HUES64 (cell line): ENCODE results near the gene VPS16.
"Not testable (repeated sequence)": the region's sequence is repeated elsewhere in the genome, so short reads cannot be mapped to it uniquely, and the experiment has no call there.

ENCODE experiments used
- H3K27ac ChIP-seq: 2 replicates; pipeline ENCODE4 v1.7.0; 2013; ENCODE audit warnings: low read depth, low read length, inconsistent platforms
- H3K27me3 ChIP-seq: 2 replicates; pipeline ENCODE4 v1.6.1; 2013; ENCODE audit warnings: mild to moderate bottlenecking, low read length; ENCODE audit not compliant: insufficient read depth
- H3K36me3 ChIP-seq: 2 replicates; pipeline ENCODE4 v1.6.1; 2013; ENCODE audit warnings: mild to moderate bottlenecking, low read length; ENCODE audit not compliant: insufficient read depth
- H3K4me1 ChIP-seq: 2 replicates; pipeline ENCODE4 v1.6.1; 2013; ENCODE audit warnings: mild to moderate bottlenecking, low read length, moderate library complexity; ENCODE audit not compliant: insufficient read depth
- H3K4me3 ChIP-seq: 2 replicates; pipeline ENCODE4 v1.5.1; 2013; ENCODE audit warnings: mild to moderate bottlenecking, low read length, moderate library complexity
- H3K9ac ChIP-seq: 2 replicates; pipeline ENCODE4 v1.6.1; 2013; ENCODE audit warnings: mild to moderate bottlenecking, low read depth, low read length
- H3K9me3 ChIP-seq: 2 replicates; pipeline ENCODE4 v1.6.1; 2013; ENCODE audit warnings: low read depth, low read length; ENCODE audit not compliant: insufficient read depth
- whole genome bisulfite sequencing: fragments of 150-250, 120-280 bp; methylation state at CpG from one replicate; pipeline ENCODE4 v1.1.7; 2013; ENCODE audit warnings: missing lambda C conversion rate; 5-methylcytosine and 5-hydroxymethylcytosine counted together

Gene VPS16

DNA sequence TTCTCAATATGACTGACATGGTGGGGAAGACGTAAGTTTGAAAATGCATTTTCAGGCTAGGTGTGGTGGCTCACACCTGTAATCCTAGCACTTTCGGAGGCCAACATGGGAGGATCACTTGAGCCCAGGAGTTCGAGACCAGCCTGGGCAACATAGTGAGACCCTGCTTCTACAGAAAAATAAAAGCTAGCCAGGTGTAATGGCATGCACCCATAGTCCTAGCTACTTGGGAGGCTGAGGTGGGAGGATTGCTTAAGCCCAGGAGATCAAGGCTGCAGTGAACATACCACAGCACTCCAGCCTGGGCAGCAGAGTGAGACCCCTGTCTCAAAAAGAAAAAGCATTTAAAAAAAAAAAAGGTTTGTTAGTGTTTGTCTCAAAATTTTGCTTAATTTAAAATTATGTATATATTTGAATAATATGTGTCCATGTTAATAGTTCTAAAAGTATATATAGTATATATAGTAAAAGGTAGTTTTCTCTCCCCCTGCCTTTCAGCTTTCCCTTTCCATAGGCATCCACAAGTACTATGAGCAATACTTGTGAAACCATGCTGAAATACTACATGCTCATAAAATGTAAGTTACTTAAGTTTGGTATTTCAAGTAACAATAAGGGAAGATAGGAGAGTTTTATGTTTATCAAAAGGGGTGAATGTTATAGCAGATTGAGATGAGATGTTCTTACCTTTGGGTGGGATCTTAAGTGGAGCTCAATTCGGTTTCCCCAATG is 47.8 kb downstream of the VPS16 start:
- no peaks in the 10 kb centered on the region for H3K9me3 ChIP-seq
- no peak overlapping the region for H3K9ac ChIP-seq
- WGBS, result 98% methylated on average over 3 of the region's 4 CpGs
- no peak overlapping the region for H3K4me3 ChIP-seq
- H3K36me3 ChIP-seq, result no peaks in the 10 kb centered on the region
- H3K27ac ChIP-seq, result no peak overlapping the region
- no peaks in the 10 kb centered on the region for H3K27me3 ChIP-seq
- no peaks in the 10 kb centered on the region for H3K4me1 ChIP-seq

DNA sequence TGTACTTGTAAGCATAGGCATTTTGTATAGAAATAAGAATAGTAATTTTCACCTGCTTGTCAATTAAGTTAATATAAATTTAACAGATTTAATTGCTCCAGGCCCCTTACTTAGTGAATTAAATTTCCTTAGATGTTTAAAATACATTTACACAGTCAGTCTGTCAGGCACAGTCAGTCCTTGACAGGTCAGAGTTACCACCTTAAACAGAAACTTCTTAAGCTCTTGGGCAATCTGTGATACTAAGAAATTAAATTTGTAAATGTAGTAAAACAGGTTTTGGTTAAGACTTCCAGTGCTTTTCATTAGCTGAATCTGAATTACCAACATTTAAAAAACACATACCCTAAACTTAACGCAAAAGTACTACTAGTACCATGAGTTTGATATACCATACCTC is 48.7 kb downstream of the VPS16 start:
- no peak overlapping the region for H3K4me3 ChIP-seq
- no peaks in the 10 kb centered on the region for H3K27me3 ChIP-seq
- H3K36me3 ChIP-seq, result no peaks in the 10 kb centered on the region
- no peak overlapping the region for H3K9ac ChIP-seq
- H3K4me1 ChIP-seq, result no peaks in the 10 kb centered on the region
- H3K9me3 ChIP-seq, result no peaks in the 10 kb centered on the region
- no peak overlapping the region for H3K27ac ChIP-seq
- WGBS, result 91% methylated on average over 1 of the region's 1 CpG

DNA sequence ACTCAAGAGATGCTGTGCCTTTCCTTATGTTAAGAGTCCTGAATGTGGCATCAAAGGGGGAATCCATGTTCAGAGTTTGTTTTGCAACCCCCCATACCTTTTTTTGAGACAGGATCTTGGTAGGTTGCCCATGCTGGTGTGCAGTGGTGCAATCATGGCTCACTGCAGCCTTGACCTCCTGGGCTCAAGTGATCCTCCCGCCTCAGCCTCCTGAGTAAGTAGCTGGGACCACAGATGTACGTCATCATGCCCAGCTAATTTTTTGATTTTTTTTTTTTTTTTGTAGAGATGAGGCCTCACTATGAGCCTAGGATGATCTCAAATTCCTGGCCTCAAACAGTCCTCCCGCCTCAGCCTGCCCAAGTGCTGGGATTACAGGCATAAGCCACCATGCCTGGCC is 49.3 kb downstream of the VPS16 start:
- Histone ChIP-seq H3K9ac (no peak overlapping the region), H3K27me3 (no peaks in the 10 kb centered on the region), H3K27ac (no peak overlapping the region), H3K9me3 (no peaks in the 10 kb centered on the region), H3K4me3 (no peak overlapping the region), H3K36me3 (no peaks in the 10 kb centered on the region), H3K4me1 (no peaks in the 10 kb centered on the region)
- 89% methylated on average over 3 of the region's 3 CpGs for WGBS

DNA sequence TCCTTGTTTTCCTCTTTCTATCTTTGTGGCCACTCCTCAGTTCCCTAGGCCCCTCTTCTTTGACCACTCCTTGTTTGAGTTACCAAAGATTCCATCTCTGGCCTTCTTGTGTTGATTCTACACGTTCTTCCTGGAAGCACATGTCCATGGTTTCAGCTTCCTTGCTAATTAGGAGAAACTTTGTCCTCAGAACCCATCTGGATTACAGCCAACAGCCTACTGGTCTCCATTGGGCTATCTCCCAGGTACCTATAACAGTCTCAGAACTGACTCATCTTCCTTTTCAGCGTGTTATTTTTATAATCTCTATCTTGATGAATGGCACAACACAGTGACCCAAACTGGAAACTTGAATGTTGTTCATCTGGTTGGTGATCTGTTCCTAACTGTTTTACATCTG is 50.2 kb downstream of the VPS16 start:
- 85% methylated on average over 2 of the region's 2 CpGs for whole genome bisulfite sequencing
- Histone ChIP-seq H3K9me3 (no peaks in the 10 kb centered on the region), H3K4me3 (no peak overlapping the region), H3K27ac (no peak overlapping the region), H3K9ac (no peak overlapping the region), H3K4me1 (no peaks in the 10 kb centered on the region), H3K27me3 (no peaks in the 10 kb centered on the region), H3K36me3 (no peaks in the 10 kb centered on the region)

DNA sequence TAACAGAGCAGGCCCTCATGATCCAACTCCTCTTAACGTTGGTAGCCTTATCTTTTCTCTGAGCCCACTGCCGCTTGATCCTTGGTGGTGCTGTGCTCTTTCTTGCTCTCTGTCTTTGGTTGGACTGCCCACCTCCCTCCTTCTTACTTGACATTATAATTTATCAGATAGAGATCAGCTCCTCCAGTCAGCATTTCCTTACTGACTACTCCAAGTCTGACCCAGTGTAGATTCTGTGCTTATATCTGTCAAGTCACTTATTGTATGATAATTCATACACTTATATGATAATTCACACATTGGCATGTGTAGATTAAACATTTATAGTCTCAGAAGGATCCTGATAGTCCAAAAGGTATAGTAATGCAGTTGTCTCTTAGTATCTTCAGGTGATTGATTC is 50.8 kb downstream of the VPS16 start:
- Histone ChIP-seq H3K27me3 (no peaks in the 10 kb centered on the region), H3K4me1 (no peaks in the 10 kb centered on the region), H3K9ac (no peak overlapping the region), H3K4me3 (no peak overlapping the region), H3K9me3 (no peaks in the 10 kb centered on the region), H3K36me3 (no peaks in the 10 kb centered on the region), H3K27ac (no peak overlapping the region)
- WGBS, result 92% methylated on average over 2 of the region's 2 CpGs

DNA sequence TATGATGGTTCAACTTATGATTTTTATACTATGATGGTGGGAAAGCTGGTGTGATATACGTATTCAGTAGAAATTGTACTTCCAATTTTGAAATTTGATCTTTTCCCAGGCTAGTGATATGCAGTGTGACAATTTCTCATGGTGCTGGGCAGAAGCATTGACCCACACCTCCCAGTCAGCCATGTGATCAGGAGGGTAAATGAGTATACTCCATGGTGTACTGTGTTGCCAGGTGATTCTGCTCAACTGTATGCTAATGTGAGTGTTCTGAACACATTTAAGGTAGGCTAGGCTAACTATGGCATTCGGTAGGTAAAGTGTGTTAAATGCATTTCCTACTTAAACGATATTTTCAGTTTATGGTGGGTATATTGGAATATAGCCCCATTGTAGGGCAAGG is 51.8 kb downstream of the VPS16 start:
- Histone ChIP-seq H3K36me3 (no peaks in the 10 kb centered on the region), H3K4me1 (no peaks in the 10 kb centered on the region), H3K9ac (no peak overlapping the region), H3K9me3 (no peaks in the 10 kb centered on the region), H3K4me3 (no peak overlapping the region), H3K27me3 (no peaks in the 10 kb centered on the region), H3K27ac (no peak overlapping the region)
- 97% methylated on average over 3 of the region's 3 CpGs for WGBS

DNA sequence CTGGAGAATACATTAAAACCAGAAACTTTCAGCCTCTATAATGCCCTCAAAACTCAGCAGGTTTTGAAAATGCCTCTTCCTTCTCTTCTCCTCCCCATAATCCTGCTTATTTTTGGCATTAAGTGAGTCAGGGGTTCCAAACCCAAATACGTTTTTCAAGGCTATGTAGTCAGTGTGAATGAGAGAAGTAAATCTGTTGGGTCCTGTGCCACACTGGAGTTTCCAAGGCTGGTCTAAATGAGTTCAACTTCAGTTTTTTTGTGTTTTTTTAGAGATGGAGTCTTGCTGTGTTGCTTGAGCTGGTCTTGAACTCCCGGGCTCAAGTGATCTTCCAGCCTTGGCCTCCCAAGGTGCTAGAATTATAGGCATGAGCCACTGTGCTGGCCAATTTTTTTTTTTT is 53.7 kb downstream of the VPS16 start:
- no peaks in the 10 kb centered on the region for H3K9me3 ChIP-seq
- H3K36me3 ChIP-seq, result no peaks in the 10 kb centered on the region
- no peak overlapping the region for H3K27ac ChIP-seq
- H3K4me3 ChIP-seq, result no peak overlapping the region
- no peaks in the 10 kb centered on the region for H3K27me3 ChIP-seq
- WGBS, result 92% methylated on average over 2 of the region's 2 CpGs
- H3K4me1 ChIP-seq, result no peaks in the 10 kb centered on the region
- H3K9ac ChIP-seq, result no peak overlapping the region

DNA sequence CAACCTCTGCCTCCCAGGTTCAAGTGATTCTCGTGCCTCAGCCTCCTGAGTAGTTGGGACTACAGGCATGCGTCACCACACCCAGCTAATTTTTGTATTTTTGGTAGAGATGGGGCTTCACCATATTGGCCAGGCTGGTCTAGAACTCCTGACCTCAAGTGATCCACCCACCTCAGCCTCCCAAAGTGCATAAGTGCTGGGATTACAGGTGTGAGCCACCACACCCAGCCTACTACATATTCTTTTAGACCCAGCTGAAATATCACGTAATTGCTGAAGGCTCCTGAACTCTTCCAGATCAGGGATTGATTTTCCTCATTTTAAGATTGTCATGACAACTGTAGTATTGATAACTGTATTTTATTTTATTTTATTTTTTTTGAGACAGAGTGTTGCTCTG is 54.6 kb downstream of the VPS16 start:
- H3K36me3 ChIP-seq, H3K4me1 ChIP-seq: not testable (repeated sequence)
- 94% methylated on average over 3 of the region's 3 CpGs for WGBS

DNA sequence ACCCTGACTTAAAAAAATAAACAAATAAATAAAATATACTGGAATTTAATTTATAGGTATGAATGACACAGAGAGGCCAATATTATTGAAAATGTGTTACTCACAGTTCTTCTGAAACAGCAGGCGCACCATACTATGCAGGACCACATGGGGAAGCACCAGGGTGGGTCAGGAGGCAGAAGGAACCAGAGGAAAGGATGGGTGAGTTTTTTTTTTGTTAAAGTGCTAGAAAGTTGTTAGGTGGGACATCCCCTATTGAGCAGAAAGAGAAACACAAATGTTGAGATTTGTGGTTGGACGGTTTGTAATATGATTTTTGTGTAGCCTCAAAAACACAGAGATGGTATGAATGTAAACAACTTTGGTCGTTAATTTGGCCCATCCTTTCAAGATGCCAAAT is 58.7 kb downstream of the VPS16 start:
- no peaks in the 10 kb centered on the region for H3K4me1 ChIP-seq
- H3K9me3 ChIP-seq, result no peaks in the 10 kb centered on the region
- 97% methylated on average over 2 of the region's 3 CpGs for WGBS

More for the DNA sequence above, 54.6 kb downstream of the VPS16 start:
- H3K27me3 ChIP-seq, H3K27ac ChIP-seq, H3K9ac ChIP-seq, H3K9me3 ChIP-seq, H3K4me3 ChIP-seq: not testable (repeated sequence)

DNA sequence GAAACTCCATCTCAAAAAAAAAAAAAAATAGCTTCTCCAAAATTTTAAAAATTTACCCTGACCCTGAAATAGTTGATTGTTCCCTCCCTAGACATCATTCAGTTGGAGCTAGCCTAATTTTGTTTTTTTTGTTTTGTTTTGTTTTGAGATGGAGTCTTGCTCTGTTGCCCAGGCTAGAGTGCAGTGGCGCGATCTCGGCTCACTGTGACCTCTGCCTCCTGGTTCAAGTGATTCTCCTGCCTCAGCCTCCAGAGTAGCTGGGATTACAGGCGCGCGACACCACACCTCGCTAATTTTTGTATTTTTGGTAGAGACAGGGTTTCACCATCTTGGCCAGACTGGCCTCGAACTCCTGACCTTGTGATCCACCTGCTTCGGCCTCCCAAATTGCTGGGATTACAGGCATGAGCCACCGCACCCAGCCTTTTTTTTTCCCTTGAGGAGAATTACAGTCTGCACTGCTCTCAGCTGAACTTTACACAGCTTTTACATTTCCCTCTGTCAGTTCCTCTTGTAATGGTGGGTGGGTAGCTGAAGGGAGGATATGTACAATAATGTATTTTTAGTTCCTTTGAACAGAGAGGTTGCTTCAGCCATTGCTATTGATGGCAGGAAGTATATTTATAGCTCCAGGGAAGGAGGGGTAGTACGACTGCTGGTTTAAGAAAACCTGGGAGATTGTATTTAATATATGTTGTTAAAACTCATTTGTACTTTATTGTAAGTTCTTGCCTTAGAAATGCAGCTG is 60.5 kb downstream of the VPS16 start:
- WGBS, result 93% methylated on average over 11 of the region's 11 CpGs
- H3K36me3 ChIP-seq, result no peaks in the 10 kb centered on the region
- no peak overlapping the region for H3K27ac ChIP-seq
- H3K9ac ChIP-seq, result no peak overlapping the region
- no peaks in the 10 kb centered on the region for H3K4me1 ChIP-seq
- H3K9me3 ChIP-seq, result no peaks in the 10 kb centered on the region
- H3K27me3 ChIP-seq, result no peaks in the 10 kb centered on the region
- no peak overlapping the region for H3K4me3 ChIP-seq

More for the DNA sequence above, 58.7 kb downstream of the VPS16 start:
- H3K36me3 ChIP-seq, result no peaks in the 10 kb centered on the region
- H3K4me3 ChIP-seq, result no peak overlapping the region
- H3K27ac ChIP-seq, result no peak overlapping the region
- no peak overlapping the region for H3K9ac ChIP-seq
- no peaks in the 10 kb centered on the region for H3K27me3 ChIP-seq

DNA sequence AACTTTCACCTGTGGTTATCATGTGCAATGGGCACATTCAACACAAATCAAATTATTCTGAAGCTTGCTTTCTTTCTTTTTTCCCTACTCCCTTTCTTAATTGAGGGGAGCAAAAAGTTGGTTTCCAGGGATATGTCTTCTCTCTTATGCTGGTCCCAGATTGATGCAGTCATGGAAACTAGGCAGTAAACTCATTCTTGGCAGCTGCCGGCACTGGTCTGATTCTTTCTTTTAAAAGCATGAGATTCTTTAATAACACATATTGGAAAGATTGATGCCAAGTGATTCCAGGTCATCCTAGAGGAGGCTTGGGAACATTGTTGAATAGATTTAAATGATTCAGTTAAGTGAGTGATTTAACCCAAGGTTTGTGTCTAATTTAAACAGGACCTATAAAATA is 61.7 kb downstream of the VPS16 start:
- no peak overlapping the region for H3K9ac ChIP-seq
- no peaks in the 10 kb centered on the region for H3K27me3 ChIP-seq
- 40% methylated on average over 1 of the region's 1 CpG for WGBS
- H3K27ac ChIP-seq, result no peak overlapping the region
- H3K4me3 ChIP-seq, result no peak overlapping the region
- no peaks in the 10 kb centered on the region for H3K36me3 ChIP-seq
- H3K4me1 ChIP-seq, result no peaks in the 10 kb centered on the region
- H3K9me3 ChIP-seq, result no peaks in the 10 kb centered on the region
